Activated CD4-positive, alpha-beta T cell treated with anti-CD3 and anti-CD28 coated beads, Interleukin-2, amount 10 ng/mL, durations not matched to agents 7 days and 5 days (primary cell): ENCODE measurements around the gene PCGF2. TPM values are rescaled to one million over a fixed set of nuclear protein-coding genes. Genes with fewer than 3 reads are reported as not detected.
"Not testable (repeated sequence)": the region's sequence is repeated elsewhere in the genome, so short reads cannot be mapped to it uniquely, and the experiment has no call there.

ENCODE experiments used
- CTCF ChIA-PET: fragments of 350-600 bp; sonication (Branson Sonifier 250); formaldehyde crosslinking; loops from one replicate; lab custom pipeline; 2021; ENCODE audit warnings: antibody characterized with exemption; lab: Charles Lee
- POLR2A ChIA-PET: fragments of 350-600 bp; sonication (Branson Sonifier 250); formaldehyde crosslinking; loops from one replicate; lab custom pipeline; 2021; ENCODE audit warnings: antibody characterized with exemption; lab: Charles Lee
- DNase-seq: peaks from one replicate; pipeline ENCODE4 v3.0.0-alpha.2; 2020
- H3K27ac Mint-ChIP-seq: one replicate; pipeline ENCODE4 v1.8.0; 2021; ENCODE audit warnings: mild to moderate bottlenecking, moderate library complexity, mixed read lengths
- H3K27me3 Mint-ChIP-seq: one replicate; pipeline ENCODE4 v1.8.0; 2021; ENCODE audit warnings: mixed read lengths
- H3K36me3 Mint-ChIP-seq: one replicate; pipeline ENCODE4 v1.8.0; 2021; ENCODE audit warnings: low read depth, mixed read lengths
- H3K4me1 Mint-ChIP-seq: one replicate; pipeline ENCODE4 v1.8.0; 2021; ENCODE audit warnings: mixed read lengths
- H3K4me3 Mint-ChIP-seq: one replicate; pipeline ENCODE4 v1.8.0; 2021; ENCODE audit warnings: mild to moderate bottlenecking, moderate library complexity, mixed read lengths
- H3K9me3 Mint-ChIP-seq: one replicate; pipeline ENCODE4 v1.8.0; 2021; ENCODE audit warnings: mixed read lengths
- total RNA-seq, 2 experiments: library from RNA; stranded (reverse); gene quantifications; one replicate each; pipeline ENCODE4 v1.2.3, GENCODE V29; 2021

Gene PCGF2
- under 1 TPM; 0.22 to 0.23 TPM for total RNA-seq

DNA sequence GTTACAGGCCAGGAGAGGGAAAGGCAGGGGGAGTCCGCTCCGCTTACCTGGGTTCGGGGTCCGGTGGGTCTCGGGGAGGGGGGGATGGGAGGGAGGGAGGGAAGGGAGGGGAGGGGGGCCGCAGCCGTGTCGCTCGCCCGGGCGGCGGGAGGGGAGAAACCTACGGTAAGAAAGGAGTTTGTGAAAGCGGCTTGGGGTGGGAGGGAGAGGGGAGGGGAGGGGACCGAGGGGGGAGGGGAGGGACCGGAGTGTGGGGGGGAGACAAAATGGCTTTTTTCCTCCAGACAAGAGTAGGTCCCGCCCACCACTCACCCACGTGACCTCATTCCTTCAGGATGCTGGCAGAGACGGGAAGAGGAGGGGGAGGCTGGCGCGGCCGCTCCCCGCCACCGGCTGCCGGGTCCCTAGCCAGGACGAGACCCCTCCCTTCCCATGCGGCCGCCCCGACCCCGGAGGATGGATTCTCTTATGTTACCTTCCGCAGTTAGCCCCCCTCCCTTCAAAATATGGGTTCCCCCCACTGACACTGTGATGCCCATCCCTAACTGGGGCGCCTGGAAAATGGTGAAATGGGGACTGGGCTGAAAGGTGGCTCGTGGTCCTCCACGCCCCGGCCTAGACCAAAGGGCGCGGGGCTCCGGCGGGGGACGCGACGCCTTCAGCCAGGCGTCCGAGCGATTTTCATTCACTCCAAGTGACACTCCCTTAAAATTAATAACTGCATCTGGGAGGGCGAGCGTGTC lies at the start of gene PCGF2:
TSS of gene PCGF2 (minus strand) at position 188 of the 743 bp plus-strand sequence. CDS start 7,934 bp downstream, outside the sequence.
- peaks cover 54% of the 10 kb centered on the region for H3K27me3 Mint-ChIP-seq
- CTCF ChIA-PET = no interaction called here
- H3K4me1 Mint-ChIP-seq = peaks cover 42% of the 10 kb centered on the region

DNA sequence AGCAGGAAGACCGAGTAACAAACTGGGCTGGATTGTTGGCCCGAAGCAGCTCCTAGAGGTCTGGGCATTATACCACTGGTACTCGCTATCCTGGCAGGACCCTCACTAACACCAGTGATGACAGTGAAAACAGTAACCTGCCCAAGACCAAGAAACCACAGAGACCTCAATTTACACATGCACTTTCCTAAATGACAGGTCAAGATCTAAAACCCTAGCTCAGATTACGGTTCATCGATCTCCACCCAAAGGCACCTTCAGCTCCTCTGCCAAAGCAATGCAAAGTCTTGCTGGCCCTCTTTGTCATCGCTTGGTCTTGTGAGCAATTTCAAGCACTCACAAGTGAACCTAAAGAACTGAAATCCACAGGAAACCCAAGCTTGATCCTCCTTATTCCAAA lies 49.7 kb upstream of the PCGF2 start:
- DNase-seq = no peak
- POLR2A ChIA-PET = no interaction called here
- no peaks in the 10 kb centered on the region for H3K9me3 Mint-ChIP-seq
- no peaks in the 10 kb centered on the region for H3K27me3 Mint-ChIP-seq
- H3K4me3 Mint-ChIP-seq = peak overlapping the region; percentile 87
- H3K27ac Mint-ChIP-seq = peak overlapping the region; percentile 91
- peaks cover 45% of the 10 kb centered on the region for H3K36me3 Mint-ChIP-seq
- peaks cover 37% of the 10 kb centered on the region for H3K4me1 Mint-ChIP-seq
- CTCF ChIA-PET = interaction anchor here (0.9 to 1.6 kb wide), 2 partner anchors 9 to 32 kb away, joined by 3 to 4 read pairs; no protein-coding TSS in a partner anchor

More for the DNA sequence above, at the start of gene PCGF2:
- POLR2A ChIA-PET = no interaction called here
- no peak for DNase-seq
- H3K36me3 Mint-ChIP-seq = peaks cover 9% of the 10 kb centered on the region
- peak within 1 kb of the TSS; percentile 64 for H3K4me3 Mint-ChIP-seq
- H3K9me3 Mint-ChIP-seq = no peaks in the 10 kb centered on the region
- H3K27ac Mint-ChIP-seq = no peak within 1 kb of the TSS

DNA sequence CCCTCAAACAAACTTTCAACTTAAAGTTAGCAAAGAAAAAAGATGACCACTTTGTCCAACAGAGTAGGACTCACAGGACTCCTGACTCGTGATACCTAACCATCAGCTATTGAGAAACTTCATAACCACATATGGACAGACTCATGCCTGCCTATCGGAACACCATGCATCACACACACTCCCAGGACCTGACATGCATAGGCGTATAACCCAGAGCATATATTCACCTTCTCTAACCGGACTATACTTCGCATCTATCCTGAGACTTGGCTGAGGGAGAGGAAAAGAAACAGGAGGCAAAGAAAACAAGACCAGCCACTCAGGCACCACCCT lies 49.0 kb upstream of the PCGF2 start:
- H3K27me3 Mint-ChIP-seq = no peaks in the 10 kb centered on the region
- no peak for DNase-seq
- H3K27ac Mint-ChIP-seq = no peak overlapping the region
- H3K9me3 Mint-ChIP-seq = no peaks in the 10 kb centered on the region
- peaks cover 39% of the 10 kb centered on the region for H3K4me1 Mint-ChIP-seq
- H3K4me3 Mint-ChIP-seq = peak overlapping the region; percentile 87
- POLR2A ChIA-PET = no interaction called here
- peaks cover 46% of the 10 kb centered on the region for H3K36me3 Mint-ChIP-seq
- CTCF ChIA-PET = no interaction called here

DNA sequence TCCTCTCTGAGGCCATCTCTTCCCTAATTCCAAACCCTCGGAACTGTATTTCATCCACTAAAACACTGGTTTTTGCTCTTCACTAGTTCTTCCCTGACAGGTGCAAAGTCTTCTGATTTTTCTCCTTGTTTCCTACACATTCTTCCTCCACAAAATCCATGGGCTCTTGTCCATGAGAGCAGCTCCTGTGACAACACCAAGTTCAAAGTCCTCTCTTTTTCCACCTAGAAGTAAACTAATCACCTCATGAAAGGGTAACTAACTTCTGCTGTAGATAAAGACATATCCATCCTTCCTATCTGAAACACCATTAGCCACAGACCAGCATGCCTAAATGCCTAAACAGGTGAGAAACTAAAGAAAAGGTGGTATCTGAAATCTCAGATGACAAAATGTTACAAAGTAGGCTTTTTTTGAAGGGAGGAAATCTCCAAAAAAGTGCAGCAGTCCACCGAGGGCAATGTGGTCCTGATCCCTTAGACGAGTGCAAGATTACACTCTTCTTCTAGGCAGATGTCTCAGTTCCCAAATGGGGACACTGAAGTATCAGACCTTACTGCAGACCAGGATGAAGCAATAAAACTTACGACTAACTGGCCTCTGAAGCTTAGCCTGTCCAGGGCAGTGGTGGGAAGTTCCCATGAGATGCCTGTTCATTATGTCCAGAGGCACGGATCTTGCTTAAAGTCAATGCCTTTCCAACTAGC lies 48.5 kb upstream of the PCGF2 start:
- DNase-seq = no peak
- H3K27me3 Mint-ChIP-seq = no peaks in the 10 kb centered on the region
- no peaks in the 10 kb centered on the region for H3K9me3 Mint-ChIP-seq
- POLR2A ChIA-PET = no interaction called here
- no peak overlapping the region for H3K4me3 Mint-ChIP-seq
- peaks cover 42% of the 10 kb centered on the region for H3K36me3 Mint-ChIP-seq
- peaks cover 39% of the 10 kb centered on the region for H3K4me1 Mint-ChIP-seq
- CTCF ChIA-PET = no interaction called here
- H3K27ac Mint-ChIP-seq = no peak overlapping the region

DNA sequence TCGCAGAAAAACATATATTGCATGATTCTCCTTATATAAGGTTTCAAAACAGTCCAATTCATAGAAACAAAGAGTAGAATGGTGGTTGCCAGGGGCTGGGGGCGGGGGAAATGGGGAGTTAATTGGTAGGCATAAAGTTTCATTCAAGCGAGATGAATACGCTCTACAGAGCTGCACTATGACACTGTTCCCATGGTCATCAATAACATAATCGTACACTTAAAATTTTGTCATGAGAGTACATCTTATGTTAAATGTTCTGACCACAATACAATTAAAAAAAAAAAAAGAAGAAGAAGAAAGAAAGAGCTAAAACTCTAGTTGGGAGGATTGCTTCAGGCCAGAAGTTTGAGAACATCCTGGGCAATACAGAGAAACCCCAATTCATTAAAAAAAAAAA lies 46.1 kb upstream of the PCGF2 start:
- CTCF ChIA-PET = interaction anchor here (0.6 to 0.7 kb wide), 3 partner anchors 86 to 403 kb away, joined by 3 read pairs; partner anchors contain the start of gene CACNB1
- Mint-ChIP-seq H3K4me1 (peaks cover 30% of the 10 kb centered on the region), H3K36me3 (peaks cover 31% of the 10 kb centered on the region), H3K9me3 (no peaks in the 10 kb centered on the region), H3K27me3 (no peaks in the 10 kb centered on the region), H3K27ac (no peak overlapping the region), H3K4me3 (no peak overlapping the region)
- POLR2A ChIA-PET = no interaction called here
- no peak for DNase-seq

DNA sequence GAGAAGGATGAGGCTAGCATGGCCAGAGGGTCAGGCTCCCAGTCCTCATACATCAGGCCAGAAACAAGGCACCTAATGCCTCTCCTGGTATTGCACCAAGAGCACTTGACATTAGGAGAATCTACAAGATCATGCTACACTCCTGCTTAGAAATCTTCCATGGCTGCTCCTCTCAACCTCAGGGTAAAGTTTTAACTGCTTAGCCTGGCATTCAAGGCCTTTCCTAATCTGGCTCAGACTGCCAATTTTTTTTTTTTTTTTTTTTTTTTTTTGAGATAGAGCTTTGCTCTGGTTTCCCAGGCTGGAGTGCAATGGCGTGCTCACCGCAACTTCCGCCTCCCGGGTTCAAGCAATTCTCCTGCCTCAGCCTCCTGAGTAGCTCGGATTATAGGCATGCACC lies 43.0 kb upstream of the PCGF2 start:
- Mint-ChIP-seq H3K27ac (no peak overlapping the region), H3K9me3 (no peaks in the 10 kb centered on the region), H3K4me1 (peaks cover 6% of the 10 kb centered on the region)

DNA sequence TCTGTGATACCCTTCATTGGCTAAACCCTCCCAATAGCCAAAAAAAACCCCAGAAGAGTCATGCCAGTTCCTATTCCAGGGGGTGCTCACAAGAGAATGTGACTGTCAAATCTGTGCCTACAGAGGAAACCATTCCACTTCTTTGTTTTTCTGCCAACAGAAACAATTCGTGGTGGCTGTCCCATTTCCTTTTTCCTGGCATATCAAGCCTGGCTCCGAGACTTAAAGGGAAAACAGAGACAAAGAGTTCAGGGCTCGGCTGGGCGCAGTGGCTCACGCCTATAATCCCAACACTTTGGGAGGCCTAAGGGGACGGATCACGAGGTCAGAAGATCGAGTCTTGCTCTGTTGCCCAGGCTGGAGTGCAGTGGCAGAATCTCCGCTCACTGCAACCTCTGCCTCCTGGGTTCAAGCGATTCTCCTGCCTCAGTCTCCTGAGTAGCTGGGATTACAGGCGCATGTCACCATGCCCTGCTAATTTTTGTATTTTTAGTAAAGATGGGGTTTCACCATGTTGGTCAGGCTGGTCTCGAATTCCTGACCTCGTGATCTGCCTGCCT lies 42.1 kb upstream of the PCGF2 start:
- H3K4me1 Mint-ChIP-seq, POLR2A ChIA-PET: not testable (repeated sequence)
- peaks cover 19% of the 10 kb centered on the region for H3K36me3 Mint-ChIP-seq

More for the DNA sequence above, 43.0 kb upstream of the PCGF2 start:
- peaks cover 20% of the 10 kb centered on the region for H3K36me3 Mint-ChIP-seq
- DNase-seq = no peak
- H3K27me3 Mint-ChIP-seq = no peaks in the 10 kb centered on the region
- POLR2A ChIA-PET = no interaction called here
- CTCF ChIA-PET = no interaction called here
- H3K4me3 Mint-ChIP-seq = no peak overlapping the region

DNA sequence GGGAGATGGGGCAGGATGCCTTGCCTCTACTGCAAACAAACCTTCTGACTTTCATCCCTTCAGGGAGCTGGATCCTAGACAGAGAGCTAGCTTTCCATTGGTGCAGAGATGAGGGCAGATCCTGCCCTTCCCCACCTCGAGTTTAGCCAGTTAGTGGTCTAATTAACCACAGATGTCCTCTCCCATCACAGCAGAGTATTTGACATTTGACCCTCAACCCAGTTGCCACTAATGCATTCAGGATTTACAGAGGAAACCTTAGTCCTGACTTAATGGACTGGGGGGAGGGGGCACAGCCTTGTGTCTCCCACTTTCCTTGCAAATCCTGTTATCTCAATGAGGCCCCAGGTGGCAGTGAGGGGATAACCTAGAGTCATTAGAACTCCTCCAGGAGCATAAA lies 41.0 kb upstream of the PCGF2 start:
- ChIA-PET POLR2A (no interaction called here), CTCF (interaction anchor here (0.8 kb wide), 1 partner anchor 58 kb away, joined by 3 read pairs; no protein-coding TSS in a partner anchor)
- no peak overlapping the region for H3K27ac Mint-ChIP-seq
- H3K4me3 Mint-ChIP-seq = no peak overlapping the region
- no peak for DNase-seq
- peaks cover 1% of the 10 kb centered on the region for H3K4me1 Mint-ChIP-seq
- H3K36me3 Mint-ChIP-seq = peaks cover 26% of the 10 kb centered on the region
- H3K27me3 Mint-ChIP-seq = no peaks in the 10 kb centered on the region
- H3K9me3 Mint-ChIP-seq = no peaks in the 10 kb centered on the region

More for the DNA sequence above, 42.1 kb upstream of the PCGF2 start:
- H3K27ac Mint-ChIP-seq, DNase-seq, H3K4me3 Mint-ChIP-seq, CTCF ChIA-PET, H3K9me3 Mint-ChIP-seq, H3K27me3 Mint-ChIP-seq: not testable (repeated sequence)

DNA sequence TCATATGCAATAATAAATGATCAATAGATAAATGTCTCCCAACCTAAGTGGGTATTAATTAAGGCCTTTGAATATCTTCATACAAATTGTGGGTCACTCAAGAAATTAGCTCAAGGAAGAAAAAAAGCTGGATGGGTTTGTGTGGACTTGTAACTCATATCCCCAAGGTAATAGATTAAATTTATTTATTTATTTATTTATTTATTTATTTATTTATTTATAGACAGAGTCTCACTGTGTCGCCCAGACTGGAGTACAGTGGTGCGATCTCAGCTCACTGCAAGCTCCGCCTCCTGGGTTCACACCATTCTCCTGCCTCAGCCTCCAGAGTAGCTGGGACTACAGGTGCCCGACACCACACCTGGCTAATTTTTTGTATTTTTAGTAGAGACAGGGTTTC lies 39.9 kb upstream of the PCGF2 start:
- H3K4me1 Mint-ChIP-seq, H3K4me3 Mint-ChIP-seq, H3K27ac Mint-ChIP-seq, POLR2A ChIA-PET, H3K9me3 Mint-ChIP-seq, DNase-seq, H3K27me3 Mint-ChIP-seq: not testable (repeated sequence)
- peaks cover 29% of the 10 kb centered on the region for H3K36me3 Mint-ChIP-seq
- CTCF ChIA-PET = interaction anchor here (0.6 to 1.1 kb wide), 4 partner anchors 71 to 1497 kb away, joined by 3 to 4 read pairs (median 3); no protein-coding TSS in a partner anchor

DNA sequence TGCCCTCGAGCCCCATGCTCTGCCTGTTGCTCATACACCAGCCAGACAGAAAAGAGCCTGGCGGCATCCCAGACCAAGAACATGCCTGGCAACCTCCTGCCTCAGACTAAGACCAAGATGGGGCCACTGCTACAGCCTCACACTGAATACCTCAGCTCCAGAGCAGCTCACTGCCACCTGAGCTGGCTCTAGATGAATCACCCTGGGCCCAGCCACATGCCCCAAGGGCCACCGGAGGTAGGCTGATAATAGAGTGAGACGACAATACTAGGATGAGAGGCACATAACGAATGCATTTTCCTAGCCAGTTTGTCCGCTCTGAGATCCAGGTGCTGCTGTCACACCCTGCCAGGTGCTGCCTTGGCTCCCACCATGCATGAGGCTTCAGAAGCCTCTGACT lies 38.2 kb upstream of the PCGF2 start:
- peaks cover 24% of the 10 kb centered on the region for H3K36me3 Mint-ChIP-seq
- no peak for DNase-seq
- no peak overlapping the region for H3K4me3 Mint-ChIP-seq
- H3K27ac Mint-ChIP-seq = no peak overlapping the region
- H3K9me3 Mint-ChIP-seq = no peaks in the 10 kb centered on the region
- ChIA-PET CTCF (interaction anchor here (1.2 kb wide), 1 partner anchor 51 kb away, joined by 3 read pairs; no protein-coding TSS in a partner anchor), POLR2A (no interaction called here)
- no peaks in the 10 kb centered on the region for H3K27me3 Mint-ChIP-seq
- H3K4me1 Mint-ChIP-seq = peaks cover 2% of the 10 kb centered on the region

DNA sequence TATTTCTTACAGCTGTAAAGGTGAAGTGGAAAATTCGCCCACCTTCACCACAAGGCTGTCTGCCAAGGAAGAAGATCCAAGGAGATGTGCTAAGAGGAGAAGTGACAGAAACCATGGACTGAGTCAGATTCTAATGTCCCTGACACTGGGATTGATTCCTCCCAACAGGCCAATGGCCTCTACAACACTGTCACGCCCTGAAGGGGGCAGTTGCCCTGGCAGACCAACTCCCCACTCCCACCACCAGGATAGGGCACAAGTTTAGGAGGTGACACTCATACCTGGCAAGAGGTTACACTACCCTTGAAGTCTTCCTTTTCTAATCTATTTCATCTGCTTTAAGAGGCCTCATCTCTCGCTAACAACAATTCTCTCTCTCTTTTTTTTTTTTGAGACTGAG lies 35.1 kb upstream of the PCGF2 start:
- CTCF ChIA-PET = interaction anchor here (0.9 to 1.1 kb wide), 2 partner anchors 13 to 31 kb away, joined by 3 to 4 read pairs; no protein-coding TSS in a partner anchor
- POLR2A ChIA-PET = no interaction called here

DNA sequence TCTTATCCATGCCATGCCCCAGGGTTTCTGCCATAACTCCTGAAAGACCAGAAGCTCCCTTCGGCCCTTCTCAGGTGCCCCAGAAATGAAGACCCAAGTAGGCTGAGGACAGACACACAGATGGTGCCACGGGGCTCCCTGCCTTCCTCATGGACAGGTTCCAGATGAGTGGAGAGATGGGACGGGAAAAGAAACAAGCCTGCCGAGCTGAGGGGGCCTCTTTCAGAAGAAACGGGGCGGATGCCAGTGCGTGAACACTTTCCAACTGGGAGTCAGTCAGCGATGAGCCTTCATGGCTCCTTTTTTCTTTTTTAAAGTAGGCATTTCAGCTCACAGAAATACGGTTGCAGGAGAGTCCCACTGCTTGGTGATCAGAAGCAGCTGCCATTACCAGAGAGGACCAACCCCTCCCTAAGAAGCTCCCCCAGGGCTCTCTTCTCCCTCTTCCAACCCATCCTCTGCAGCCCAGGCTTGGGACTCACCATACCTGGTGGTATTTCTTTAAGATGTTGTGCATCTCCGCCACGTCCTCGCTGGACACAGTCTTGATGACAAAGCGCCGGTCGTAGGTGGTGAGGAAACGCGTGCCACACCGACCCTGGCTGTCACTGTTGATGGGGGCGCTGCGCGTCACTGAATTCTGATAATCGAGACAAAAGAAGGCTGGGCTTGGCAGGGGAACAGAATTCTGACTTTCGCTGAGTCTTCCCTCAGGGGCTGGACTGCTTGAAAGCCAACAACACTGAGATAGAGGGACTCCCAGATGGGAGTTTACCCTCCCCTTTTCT lies 32.0 kb upstream of the PCGF2 start:
- Mint-ChIP-seq H3K27ac (no peak overlapping the region), H3K4me3 (no peak overlapping the region), H3K4me1 (peaks cover 2% of the 10 kb centered on the region), H3K36me3 (peaks cover 43% of the 10 kb centered on the region), H3K9me3 (no peaks in the 10 kb centered on the region), H3K27me3 (no peaks in the 10 kb centered on the region)
- CTCF ChIA-PET = no interaction called here
- POLR2A ChIA-PET = no interaction called here
- DNase-seq = no peak

More for the DNA sequence above, 35.1 kb upstream of the PCGF2 start:
- Mint-ChIP-seq H3K9me3 (no peaks in the 10 kb centered on the region), H3K36me3 (peaks cover 38% of the 10 kb centered on the region), H3K4me1 (peaks cover 2% of the 10 kb centered on the region), H3K4me3 (no peak overlapping the region), H3K27me3 (no peaks in the 10 kb centered on the region), H3K27ac (no peak overlapping the region)
- DNase-seq = no peak
